IMR-90 (cell line): ENCODE measurements around the gene TRMT1. TPM values are rescaled to one million over a fixed set of nuclear protein-coding genes. Genes with fewer than 3 reads are reported as not detected.

Source experiments
- ATAC-seq: fragments of 200-7000 bp; cut with Tn5 transposase; 2 replicates; pipeline ENCODE4 v1.9.1; 2020; ENCODE audit warnings: low read depth, mild to moderate bottlenecking, moderate library complexity
- BruUV-seq: library from RNA; stranded (reverse); fragments of 400-500 nt; replicated peaks from 2 replicates; lab custom pipeline; 2021; lab: Mats Ljungman, UMichigan
- CTCF ChIA-PET: fragments of 300-600 bp; formaldehyde crosslinking; extraction: SDS; loops from one replicate; lab custom pipeline; 2021; ENCODE audit warnings: antibody characterized with exemption; lab: Yijun Ruan, JAX
- POLR2A ChIA-PET: fragments of 300-600 bp; sonication (Branson Sonifier 250); formaldehyde crosslinking; loops from one replicate; lab custom pipeline; 2022; ENCODE audit warnings: antibody characterized with exemption; ENCODE audit not compliant: unreplicated experiment; lab: Charles Lee
- DNase-seq: peaks from one replicate; pipeline ENCODE4 v3.0.0; 2013
- H2AFZ ChIP-seq: replicated peaks from 2 replicates; pipeline ENCODE3; 2013; ENCODE audit warnings: low read length, mild to moderate bottlenecking; ENCODE audit not compliant: poor library complexity
- H2AK5ac ChIP-seq: 2 replicates; pipeline ENCODE4 v1.6.1; 2013; ENCODE audit warnings: low read depth, low read length, inconsistent platforms
- H2AK9ac ChIP-seq: replicated peaks from 2 replicates; pipeline ENCODE3; 2013; ENCODE audit warnings: mild to moderate bottlenecking, low read depth, low read length, moderate library complexity; ENCODE audit not compliant: poor library complexity
- H2BK120ac ChIP-seq: 2 replicates; pipeline ENCODE4 v1.6.1; 2013; ENCODE audit warnings: low read depth, low read length, inconsistent platforms
- H2BK15ac ChIP-seq: 3 replicates; pipeline ENCODE4 v1.6.1; 2013; ENCODE audit warnings: low read depth, low read length, inconsistent platforms
- H2BK20ac ChIP-seq: 2 replicates; pipeline ENCODE4 v1.6.1; 2013; ENCODE audit warnings: low read depth, mild to moderate bottlenecking, inconsistent platforms, low read length, moderate library complexity
- H2BK5ac ChIP-seq: 2 replicates; pipeline ENCODE4 v1.6.1; 2013; ENCODE audit warnings: mild to moderate bottlenecking, low read depth, low read length, inconsistent platforms; ENCODE audit not compliant: poor library complexity, severe bottlenecking
- H3K14ac ChIP-seq: replicated peaks from 2 replicates; pipeline ENCODE4 v1.6.1; 2013; ENCODE audit warnings: low read depth, low read length, inconsistent platforms
- H3K18ac ChIP-seq: 2 replicates; pipeline ENCODE4 v1.6.1; 2013; ENCODE audit warnings: low read depth, low read length, control low read depth
- H3K23ac ChIP-seq: 2 replicates; pipeline ENCODE4 v1.6.1; 2013; ENCODE audit warnings: low read depth, low read length, inconsistent platforms
- H3K27ac ChIP-seq: 2 replicates; pipeline ENCODE4 v1.5.1; 2013; ENCODE audit warnings: mild to moderate bottlenecking, control low read depth, low read length; ENCODE audit not compliant: insufficient read depth
- H3K27me3 ChIP-seq: 2 replicates; pipeline ENCODE4 v1.6.1; 2013; ENCODE audit warnings: low read length; ENCODE audit not compliant: control insufficient read depth, insufficient read depth
- H3K36me3 ChIP-seq: 2 replicates; pipeline ENCODE4 v1.6.1; 2013; ENCODE audit warnings: low read length, mixed read lengths; ENCODE audit not compliant: control insufficient read depth, insufficient read depth
- H3K4ac ChIP-seq: 2 replicates; pipeline ENCODE4 v1.6.1; 2013; ENCODE audit warnings: low read depth, low read length, inconsistent platforms
- H3K4me1 ChIP-seq: 2 replicates; pipeline ENCODE4 v1.6.1; 2013; ENCODE audit warnings: low read length, mixed read lengths; ENCODE audit not compliant: control insufficient read depth, insufficient read depth
- H3K4me2 ChIP-seq: 2 replicates; pipeline ENCODE4 v1.6.1; 2013; ENCODE audit warnings: low read depth, mild to moderate bottlenecking, control low read depth, low read length, moderate library complexity
- H3K4me3 ChIP-seq: 2 replicates; pipeline ENCODE4 v1.5.1; 2013; ENCODE audit warnings: low read depth, mild to moderate bottlenecking, control low read depth, low read length, moderate library complexity; ENCODE audit not compliant: insufficient read depth
- H3K56ac ChIP-seq: 2 replicates; pipeline ENCODE4 v1.6.1; 2013; ENCODE audit warnings: low read length, inconsistent platforms; ENCODE audit not compliant: insufficient read depth; ENCODE audit errors: extremely low read depth
- H3K79me1 ChIP-seq, 2 experiments: 2 replicates each; pipeline ENCODE4 v1.6.1; 2013; ENCODE audit warnings: low read length in 2 of 2, inconsistent platforms in 1 of 2, low read depth in 1 of 2
- H3K9ac ChIP-seq: 2 replicates; pipeline ENCODE4 v1.6.1; 2013; ENCODE audit warnings: low read depth, low read length, control low read depth
- H3K9me1 ChIP-seq: 2 replicates; pipeline ENCODE4 v1.6.1; 2013; ENCODE audit warnings: low read length, inconsistent platforms; ENCODE audit not compliant: insufficient read depth
- H3K9me3 ChIP-seq: 2 replicates; pipeline ENCODE4 v1.6.1; 2013; ENCODE audit warnings: low read length; ENCODE audit not compliant: control insufficient read depth, insufficient read depth
- H4K20me1 ChIP-seq: 2 replicates; pipeline ENCODE4 v1.6.1; 2013; ENCODE audit warnings: low read length, inconsistent platforms; ENCODE audit not compliant: insufficient read depth
- H4K5ac ChIP-seq: 2 replicates; pipeline ENCODE4 v1.6.1; 2013; ENCODE audit warnings: mild to moderate bottlenecking, low read depth, low read length, control low read depth
- H4K8ac ChIP-seq, 2 experiments: 2 replicates each; pipeline ENCODE4 v1.6.1; 2013; ENCODE audit warnings: low read depth in 2 of 2, low read length in 2 of 2, control low read depth in 1 of 2, inconsistent platforms in 1 of 2
- H4K91ac ChIP-seq: 2 replicates; pipeline ENCODE4 v1.6.1; 2013; ENCODE audit warnings: low read depth, low read length, inconsistent platforms; ENCODE audit not compliant: insufficient read depth
- CHD1 ChIP-seq: IDR thresholded peaks from 2 replicates; pipeline ENCODE4 v1.6.1; 2012; ENCODE audit warnings: low read depth, low read length, improper control_type of control experiment
- MAZ ChIP-seq: IDR thresholded peaks from 2 replicates; pipeline ENCODE4 v1.6.1; 2012; ENCODE audit warnings: low read depth, mild to moderate bottlenecking, low read length, improper control_type of control experiment, moderate library complexity, borderline replicate concordance
- RAD21 ChIP-seq: IDR thresholded peaks from 2 replicates; pipeline ENCODE4 v1.6.1; 2012; ENCODE audit warnings: low read length, improper control_type of control experiment
- SMC3 ChIP-seq: fragments of 150-350 bp; IDR thresholded peaks from 2 replicates; pipeline ENCODE4 v1.6.1; 2016; ENCODE audit warnings: low read depth, mild to moderate bottlenecking, antibody characterized with exemption, low read length, moderate library complexity
- WGBS, 2 experiments: methylation state at CpG; one replicate each; pipeline versions ENCODE4 v1.1.5 to v1.1.7; 2013; ENCODE audit warnings: missing lambda C conversion rate in 2 of 2; ENCODE audit not compliant: insufficient read length in 1 of 2; ENCODE audit errors: extremely low coverage in 2 of 2; 5-methylcytosine and 5-hydroxymethylcytosine counted together
- dilution Hi-C: fragments of 300-500 bp; cut with HindIII; formaldehyde crosslinking; loops from one replicate; pipeline ENCODE4 v1.14.3; 2018; ENCODE audit warnings: low sequenced_read_pairs; ENCODE audit not compliant: unreplicated experiment
- in situ Hi-C: fragments of 300-500 bp; cut with MboI; formaldehyde crosslinking; loops from 3 replicates; pipeline ENCODE4 v1.14.3; 2019; ENCODE audit warnings: low sequenced_read_pairs, inconsistent platforms, mixed read lengths
- intact Hi-C: fragments of 100-400 bp; cut with micrococcal nuclease; formaldehyde crosslinking; loops from 2 replicates; pipeline ENCODE4 v1.10.0; 2022
- polyA plus RNA-seq, 3 experiments: library from polyadenylated mRNA; depleted of rRNA; stranded (reverse); fragments of >200 nt; gene quantifications; 2 replicates each; pipeline ENCODE4 v1.2.3, GENCODE V29; 2012; ENCODE audit warnings: low replicate concordance in 1 of 3
- total RNA-seq: library from RNA; depleted of rRNA; stranded (reverse); fragments of >200 nt; gene quantifications from 2 replicates; pipeline ENCODE4 v1.2.3, GENCODE V29; 2012
- TF ChIP-seq, protein P1 (sequence below): conservative IDR thresholded peaks from 2 replicates; pipeline ENCODE4 v1.5.1; 2012; ENCODE audit warnings: mild to moderate bottlenecking, low read depth, low read length, improper control_type of control experiment

The TRMT1 gene
- total and polyA plus RNA-seq, 2 of the 4 experiments (the other 2 are of a cell fraction), result 28.3 to 56.0 TPM

DNA sequence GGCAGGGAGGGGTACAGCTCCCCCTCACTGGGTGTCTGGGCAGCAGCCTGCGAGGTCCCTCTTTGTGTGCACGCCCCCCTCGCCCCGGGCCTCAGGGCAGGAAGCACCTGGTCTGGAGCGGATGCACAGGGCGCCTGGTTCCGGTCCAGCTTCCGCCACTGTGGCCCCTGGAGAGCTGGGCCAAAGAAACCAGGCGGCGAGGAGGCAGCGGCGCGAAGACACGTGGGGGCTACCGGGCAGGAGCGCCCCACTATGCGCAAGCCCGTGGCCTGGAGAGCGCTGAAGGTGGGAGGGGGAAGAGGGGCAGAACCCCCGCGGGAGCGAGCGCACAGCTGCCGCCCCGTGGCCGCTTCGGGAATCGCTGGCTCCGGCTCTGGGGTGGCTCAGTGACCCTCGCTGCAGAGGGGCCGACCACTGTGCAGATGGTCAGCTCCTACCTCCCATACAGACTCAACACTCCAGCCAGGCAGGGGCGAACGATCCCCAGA lies 12.1 kb downstream of the TRMT1 start:
- Histone ChIP-seq H4K8ac (no peak overlapping the region), H2AK9ac (no peak overlapping the region), H3K9me1 (0 out of 2 replicates have a peak, but pooled peaks cover 4% of the 10 kb centered on the region), H2BK5ac (no peak overlapping the region), H4K5ac (no peak overlapping the region), H2AFZ (peak overlapping the region; percentile 70), H3K36me3 (peaks cover 20% of the 10 kb centered on the region), H3K4me3 (no peak overlapping the region), H4K20me1 (no peaks in the 10 kb centered on the region; the same call in 1 of the 2 replicates), H3K56ac (no peak overlapping the region), H2BK120ac (no peak overlapping the region), H4K91ac (no peak overlapping the region), H3K9ac (no peak overlapping the region), H3K23ac (no peak overlapping the region), H2AK5ac (no peak overlapping the region), H2BK20ac (no peak overlapping the region), H3K4me1 (peaks cover 10% of the 10 kb centered on the region), H3K27me3 (no peaks in the 10 kb centered on the region), H3K79me1 (peaks cover 0 to 17% of the 10 kb centered on the region in 2 experiments; a peak in 1 of 4 replicates), H3K14ac (no peak overlapping the region), H3K9me3 (no peaks in the 10 kb centered on the region), H3K18ac (no peak overlapping the region), H3K4me2 (no peak overlapping the region), H3K27ac (no peak overlapping the region), H2BK15ac (no peak overlapping the region), H3K4ac (no peak overlapping the region)
- intact Hi-C loops, result no loop called here
- ATAC-seq (peak; percentile 31), DNase-seq (no peak)
- dilution Hi-C loops, result no loop called here
- no TSS peak for BruUV-seq
- in situ Hi-C loops, result no loop called here
- 96% methylated on average over 8 of the region's 33 CpGs; no CpG with 5 or more reads in 1 of the 2 experiments for WGBS, 2 experiments
- TF ChIP-seq CHD1, result no peak
- peak; percentile 65 for TF ChIP-seq MAZ
- TF ChIP-seq, protein P1, sequence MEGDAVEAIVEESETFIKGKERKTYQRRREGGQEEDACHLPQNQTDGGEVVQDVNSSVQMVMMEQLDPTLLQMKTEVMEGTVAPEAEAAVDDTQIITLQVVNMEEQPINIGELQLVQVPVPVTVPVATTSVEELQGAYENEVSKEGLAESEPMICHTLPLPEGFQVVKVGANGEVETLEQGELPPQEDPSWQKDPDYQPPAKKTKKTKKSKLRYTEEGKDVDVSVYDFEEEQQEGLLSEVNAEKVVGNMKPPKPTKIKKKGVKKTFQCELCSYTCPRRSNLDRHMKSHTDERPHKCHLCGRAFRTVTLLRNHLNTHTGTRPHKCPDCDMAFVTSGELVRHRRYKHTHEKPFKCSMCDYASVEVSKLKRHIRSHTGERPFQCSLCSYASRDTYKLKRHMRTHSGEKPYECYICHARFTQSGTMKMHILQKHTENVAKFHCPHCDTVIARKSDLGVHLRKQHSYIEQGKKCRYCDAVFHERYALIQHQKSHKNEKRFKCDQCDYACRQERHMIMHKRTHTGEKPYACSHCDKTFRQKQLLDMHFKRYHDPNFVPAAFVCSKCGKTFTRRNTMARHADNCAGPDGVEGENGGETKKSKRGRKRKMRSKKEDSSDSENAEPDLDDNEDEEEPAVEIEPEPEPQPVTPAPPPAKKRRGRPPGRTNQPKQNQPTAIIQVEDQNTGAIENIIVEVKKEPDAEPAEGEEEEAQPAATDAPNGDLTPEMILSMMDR, result peak; percentile 43
- peak; percentile 39 for TF ChIP-seq SMC3
- TF ChIP-seq RAD21, result 0 out of 2 replicates have a peak, but pooled peaks have one; percentile 28
- ChIA-PET POLR2A (no interaction called here), CTCF (interaction anchor here (0.9 kb wide), 1 partner anchor 10 kb away, joined by 3 read pairs; no protein-coding TSS in a partner anchor)
